Motor neuron (in vitro differentiated cells): ENCODE data around the gene EQTN. TPM values are rescaled to one million over a fixed set of nuclear protein-coding genes. Genes with fewer than 3 reads are reported as not detected.
A peak's percentile ranks its signal among the peaks of the same experiment; 100 is the strongest.

Source experiments
- ATAC-seq, 8 experiments: fragments of 200-7000 bp; cut with Tn5 transposase; replicated peaks in 6 of 8; 2 replicates each; pipeline ENCODE4 v1.8.0; 2021; ENCODE audit warnings: mild to moderate bottlenecking in 8 of 8, moderate library complexity in 8 of 8
- H3K27ac ChIP-seq, 2 donors: fragments of 250-450 bp; sonication (Bioruptor Pico); 2 replicates each; pipeline ENCODE4 v1.9.0; 2021; ENCODE audit warnings: antibody characterized with exemption in 2 of 2, mild to moderate bottlenecking in 2 of 2, moderate library complexity in 1 of 2
- H3K4me1 ChIP-seq, 2 donors: fragments of 250-450 bp; sonication (Bioruptor Pico); replicated peaks in 1 of 2; 2 replicates each; pipeline ENCODE4 v1.6.1; 2021; ENCODE audit warnings: antibody characterized with exemption in 2 of 2, mild to moderate bottlenecking in 2 of 2, moderate library complexity in 1 of 2
- H3K4me3 ChIP-seq, 5 donors: fragments of 250-450 bp; sonication (Bioruptor Pico); 2 replicates each; pipeline ENCODE4 v1.9.0; 2021; ENCODE audit warnings: antibody characterized with exemption in 5 of 5, mild to moderate bottlenecking in 5 of 5, moderate library complexity in 4 of 5
- WGBS, 10 experiments: fragments of 450-650 bp; shearing (Covaris generic); methylation state at CpG; one replicate each; pipeline ENCODE4 v1.0.0; 2022; 5-methylcytosine and 5-hydroxymethylcytosine counted together
- in situ Hi-C, 9 experiments: fragments of 400-800 bp; cut with MboI; loops; one replicate each; pipeline ENCODE4 v1.15.0; 2021; ENCODE audit warnings: low sequenced_read_pairs in 9 of 9, low pct_unique_long_range_greater_than_20kb in 2 of 9; ENCODE audit not compliant: unreplicated experiment in 9 of 9
- total RNA-seq, 8 experiments: library from RNA; unstranded; fragments of 300-600 nt; gene quantifications; 2 replicates each; pipeline versions ENCODE4 v1.2.3 to v1.2.4, GENCODE V29; 2022

Gene EQTN
- total RNA-seq, 8 experiments from 2014 or later = 0.18 to 0.40 (median 0.32) TPM; not detected in 4

- no peak for ATAC-seq
- H3K4me3 ChIP-seq = no peak overlapping the region
- H3K27ac ChIP-seq = no peak overlapping the region
- WGBS, 10 experiments = 65 to 100% (median 98%) methylated on average over 1 to 6 of the region's 6 CpGs; no CpG with 5 or more reads in 2 of the 10 experiments
- in situ Hi-C loops = loop anchor here in 8 of 9 experiments (10.0 to 25.0 kb wide), 4 partner anchors 190 to 210 kb away; partner anchors contain the start of genes MOB3B (in 3 of the 8) and IFNK (in 1 of the 8)
- peaks cover 7 to 11% of the 10 kb centered on the region in 2 donors for H3K4me1 ChIP-seq
These were observed 38.1 kb upstream of the EQTN start for GRCh38 chr9:27335075-27335474.

DNA sequence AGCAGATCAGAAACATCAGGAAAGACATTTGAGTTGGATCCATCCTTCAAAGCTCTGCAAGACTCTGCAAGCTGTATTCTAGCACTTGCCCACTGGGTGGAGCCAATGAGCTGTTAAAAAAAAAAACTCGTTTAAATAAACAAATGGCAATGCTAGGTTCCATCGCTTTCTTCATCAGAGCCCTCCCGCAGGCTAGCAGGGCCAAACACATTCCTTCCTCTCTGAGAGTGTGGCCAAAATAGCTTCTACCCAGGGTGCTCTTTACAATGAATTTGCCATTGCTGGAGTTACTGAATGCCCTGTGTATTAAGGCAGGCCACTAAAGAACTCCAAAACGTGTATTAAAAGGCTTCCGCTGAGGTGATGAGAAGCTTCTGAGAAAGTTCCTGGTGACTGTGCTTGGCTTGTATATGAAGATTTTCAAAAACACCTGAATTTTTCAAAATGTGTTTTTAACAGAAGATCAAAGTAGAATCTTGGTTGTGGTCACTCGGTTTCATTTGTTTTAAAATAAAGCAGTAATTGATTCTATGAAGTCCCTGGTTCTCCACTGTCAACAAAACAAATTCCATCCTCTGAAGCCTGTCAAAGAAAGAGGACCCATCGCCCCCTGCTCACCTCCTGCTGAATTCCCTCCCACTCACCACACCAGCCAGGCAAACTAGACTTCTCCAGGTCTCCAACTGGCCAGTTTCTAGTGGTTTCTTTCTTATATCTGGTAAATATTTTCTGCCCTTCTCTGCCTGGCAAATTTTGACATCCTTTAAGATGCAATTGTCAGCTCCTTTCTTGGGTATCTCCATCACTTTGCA, 36.5 kb upstream of the EQTN start:
- in situ Hi-C loops = loop anchor here in 8 of 9 experiments (10.0 to 25.0 kb wide), 4 partner anchors 191 to 211 kb away; partner anchors contain the start of genes MOB3B (in 3 of the 8) and IFNK (in 1 of the 8)
- peak; percentile 22 to 80 (median 75) for ATAC-seq
- 0 to 35% (median 23%) methylated on average over 1 to 7 of the region's 7 CpGs for WGBS, 10 experiments
- Histone ChIP-seq H3K4me1 (peaks cover 2 to 5% of the 10 kb centered on the region in 2 donors), H3K4me3 (no peak overlapping the region), H3K27ac (no peak overlapping the region)

- no peak for ATAC-seq
- Histone ChIP-seq H3K4me3 (no peak overlapping the region), H3K4me1 (peaks cover 2 to 5% of the 10 kb centered on the region in 2 donors), H3K27ac (no peak overlapping the region)
- 70 to 100% (median 83%) methylated on average over 1 to 4 of the region's 4 CpGs; no CpG with 5 or more reads in 4 of the 10 experiments for WGBS, 10 experiments
- in situ Hi-C loops = loop anchor here in 8 of 9 experiments (10.0 to 25.0 kb wide), 4 partner anchors 193 to 213 kb away; partner anchors contain the start of genes MOB3B (in 3 of the 8) and IFNK (in 1 of the 8)
These were observed 34.4 kb upstream of the EQTN start for GRCh38 chr9:27331393-27331792.

- in situ Hi-C loops = loop anchor here in 3 of 9 experiments (10.0 to 25.0 kb wide), 2 partner anchors 208 to 216 kb away; partner anchors contain the start of gene MOB3B (in 2 of the 3)
- no peak overlapping the region for H3K4me3 ChIP-seq
These were observed 32.3 kb upstream of the EQTN start for GRCh38 chr9:27329291-27329690.

GRCh38 chr9:27328483-27328882, 31.5 kb upstream of the EQTN start:
- Histone ChIP-seq H3K4me1 (peaks cover 2 to 3% of the 10 kb centered on the region in 2 donors), H3K27ac (no peak overlapping the region), H3K4me3 (no peak overlapping the region)
- in situ Hi-C loops = loop anchor here in 3 of 9 experiments (10.0 to 25.0 kb wide), 2 partner anchors 209 to 216 kb away; partner anchors contain the start of gene MOB3B (in 2 of the 3)
- WGBS, 10 experiments = 0 to 83% (median 68%) methylated on average over 1 to 3 of the region's 3 CpGs; no CpG with 5 or more reads in 1 of the 10 experiments
- peak in 4 of 8 experiments; percentile 40 to 90 (median 80) for ATAC-seq

More at GRCh38 chr9:27329291-27329690, 32.3 kb upstream of the EQTN start:
- Histone ChIP-seq H3K4me1 (peaks cover 2 to 5% of the 10 kb centered on the region in 2 donors), H3K27ac (no peak overlapping the region)
- ATAC-seq = peak in 2 of 8 experiments; percentile 33 to 45
- WGBS, 10 experiments = 52 to 100% (median 88%) methylated on average over 1 to 9 of the region's 9 CpGs

DNA sequence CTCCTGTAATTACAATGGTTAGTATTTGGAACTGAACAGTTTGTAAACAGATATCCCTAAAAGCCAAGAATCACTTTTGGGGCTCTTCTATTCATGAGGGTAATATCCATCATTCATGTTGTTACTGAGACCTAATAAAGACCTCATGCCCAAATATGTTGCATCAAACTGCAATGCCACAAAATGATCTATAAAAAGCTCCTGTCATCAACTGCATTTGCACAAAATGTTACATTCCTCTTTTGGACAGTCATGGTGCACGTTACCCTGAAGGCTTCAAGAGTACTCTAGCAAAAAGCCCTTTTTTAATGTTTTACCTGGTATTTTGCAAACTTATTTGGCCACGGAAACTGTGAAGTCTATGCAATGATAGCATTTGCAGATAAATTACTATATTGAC, 14.2 kb upstream of the EQTN start:
- H3K4me3 ChIP-seq = no peak overlapping the region
- in situ Hi-C loops = no loop called here
- 10 to 100% (median 93%) methylated on average over 1 to 2 of the region's 2 CpGs; no CpG with 5 or more reads in 1 of the 10 experiments for WGBS, 10 experiments
- H3K27ac ChIP-seq = no peak overlapping the region
- ATAC-seq = peak in 2 of 8 experiments; percentile 3 to 26
- no peaks in the 10 kb centered on the region for H3K4me1 ChIP-seq

- H3K4me3 ChIP-seq = no peak overlapping the region
- no peaks in the 10 kb centered on the region for H3K4me1 ChIP-seq
- WGBS, 10 experiments = 29 to 100% (median 75%) methylated on average over 1 to 2 of the region's 2 CpGs; no CpG with 5 or more reads in 2 of the 10 experiments
- no peak overlapping the region for H3K27ac ChIP-seq
- ATAC-seq = no peak
- in situ Hi-C loops = no loop called here
These were observed 13.6 kb upstream of the EQTN start for GRCh38 chr9:27310582-27310981.

DNA sequence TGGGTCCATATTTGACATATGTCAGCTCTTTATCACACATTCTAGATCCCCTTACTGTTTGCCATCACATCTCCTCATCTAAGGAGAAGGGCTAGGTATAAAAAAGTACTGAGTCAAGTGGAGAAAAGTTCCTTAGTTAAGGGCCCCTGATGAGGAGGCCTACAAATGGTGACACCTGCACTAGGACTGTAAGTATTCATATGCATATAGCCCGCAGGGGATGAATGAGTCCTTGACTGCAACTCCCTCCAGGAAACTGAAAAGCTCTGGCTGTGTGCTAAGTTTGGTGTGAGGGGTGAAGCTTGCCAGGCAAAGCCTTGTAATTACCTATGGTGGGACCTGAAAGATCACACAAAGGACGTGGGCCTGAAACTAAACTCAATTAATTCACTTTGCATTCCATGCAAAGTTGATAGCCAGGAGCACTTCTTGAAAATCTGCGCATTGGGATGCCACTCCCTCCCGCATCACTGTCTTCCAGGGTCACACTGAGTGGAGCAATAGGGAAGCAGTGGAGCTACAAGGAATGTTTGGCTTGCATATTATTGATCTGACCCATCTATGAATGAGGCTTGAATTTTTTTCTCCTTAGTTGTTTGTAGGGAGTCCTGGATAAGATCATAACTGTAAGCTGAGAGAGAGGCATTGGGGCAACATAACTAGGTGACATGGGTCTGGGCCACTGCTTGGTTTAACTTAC, 11.9 kb upstream of the EQTN start:
- no peak overlapping the region for H3K4me3 ChIP-seq
- peak in 3 of 8 experiments; percentile 87 to 90 (median 89) for ATAC-seq
- no peaks in the 10 kb centered on the region for H3K4me1 ChIP-seq
- in situ Hi-C loops = no loop called here
- 0 to 100% (median 40%) methylated on average over 1 to 3 of the region's 4 CpGs; no CpG with 5 or more reads in 2 of the 10 experiments for WGBS, 10 experiments
- no peak overlapping the region for H3K27ac ChIP-seq

GRCh38 chr9:27304521-27304920, 7.6 kb upstream of the EQTN start:
- Histone ChIP-seq H3K4me3 (no peak overlapping the region), H3K4me1 (no peaks in the 10 kb centered on the region), H3K27ac (no peak overlapping the region)
- WGBS, 10 experiments = 38 to 100% (median 87%) methylated on average over 1 of the region's 1 CpG
- in situ Hi-C loops = no loop called here
- ATAC-seq = no peak

DNA sequence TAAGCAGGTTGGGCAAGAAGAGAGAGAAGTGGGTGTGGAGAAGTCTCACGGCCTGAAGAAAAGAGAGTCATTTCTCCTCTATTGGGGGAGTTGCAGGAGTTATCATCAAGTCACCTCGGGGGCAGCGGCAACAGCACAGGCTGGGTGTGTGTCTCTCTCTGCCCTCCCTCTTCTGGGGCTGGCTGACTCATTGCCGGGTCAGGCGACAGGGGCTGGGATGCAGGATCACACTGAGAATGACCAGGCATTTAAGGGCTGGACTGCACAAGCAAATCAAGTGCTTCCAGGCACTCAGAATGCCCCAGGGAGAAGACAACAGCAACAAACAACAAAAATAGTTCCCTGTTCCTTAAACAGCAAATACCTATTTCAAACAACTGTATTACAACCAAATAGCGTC, 6.3 kb upstream of the EQTN start:
- H3K27ac ChIP-seq = no peak overlapping the region
- no peak overlapping the region for H3K4me3 ChIP-seq
- in situ Hi-C loops = no loop called here
- 30 to 100% (median 62%) methylated on average over 1 to 4 of the region's 6 CpGs; no CpG with 5 or more reads in 2 of the 10 experiments for WGBS, 10 experiments
- ATAC-seq = peak; percentile 40 to 99 (median 80)
- H3K4me1 ChIP-seq = no peaks in the 10 kb centered on the region

DNA sequence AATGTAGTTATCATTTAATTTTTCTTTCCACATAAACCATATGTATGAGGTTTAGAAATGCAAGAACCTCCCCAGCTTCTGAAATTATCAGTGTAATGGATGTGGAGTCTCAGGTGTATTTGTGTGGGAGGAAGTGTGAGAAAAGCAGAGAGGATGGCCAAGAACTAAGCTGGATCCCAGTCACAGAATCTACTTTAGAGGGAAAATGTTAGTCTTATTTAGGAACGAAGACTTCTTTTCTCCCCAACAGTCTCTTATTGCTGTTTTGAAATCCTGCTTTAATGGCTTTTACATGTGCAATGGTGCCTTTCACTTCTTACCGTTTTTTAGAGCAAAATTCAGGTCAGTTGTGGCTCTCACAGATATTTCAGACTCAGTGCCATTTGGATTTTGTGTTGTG, 3.0 kb downstream of the EQTN start:
- H3K4me3 ChIP-seq = no peak overlapping the region
- no peaks in the 10 kb centered on the region for H3K4me1 ChIP-seq
- 0 to 100% (median 60%) methylated on average over 1 to 2 of the region's 2 CpGs; no CpG with 5 or more reads in 1 of the 10 experiments for WGBS, 10 experiments
- no peak overlapping the region for H3K27ac ChIP-seq
- ATAC-seq = no peak
- in situ Hi-C loops = loop anchor here in 1 of 9 experiments (25.0 kb wide), 1 partner anchor 257 kb away; no protein-coding TSS in a partner anchor

DNA sequence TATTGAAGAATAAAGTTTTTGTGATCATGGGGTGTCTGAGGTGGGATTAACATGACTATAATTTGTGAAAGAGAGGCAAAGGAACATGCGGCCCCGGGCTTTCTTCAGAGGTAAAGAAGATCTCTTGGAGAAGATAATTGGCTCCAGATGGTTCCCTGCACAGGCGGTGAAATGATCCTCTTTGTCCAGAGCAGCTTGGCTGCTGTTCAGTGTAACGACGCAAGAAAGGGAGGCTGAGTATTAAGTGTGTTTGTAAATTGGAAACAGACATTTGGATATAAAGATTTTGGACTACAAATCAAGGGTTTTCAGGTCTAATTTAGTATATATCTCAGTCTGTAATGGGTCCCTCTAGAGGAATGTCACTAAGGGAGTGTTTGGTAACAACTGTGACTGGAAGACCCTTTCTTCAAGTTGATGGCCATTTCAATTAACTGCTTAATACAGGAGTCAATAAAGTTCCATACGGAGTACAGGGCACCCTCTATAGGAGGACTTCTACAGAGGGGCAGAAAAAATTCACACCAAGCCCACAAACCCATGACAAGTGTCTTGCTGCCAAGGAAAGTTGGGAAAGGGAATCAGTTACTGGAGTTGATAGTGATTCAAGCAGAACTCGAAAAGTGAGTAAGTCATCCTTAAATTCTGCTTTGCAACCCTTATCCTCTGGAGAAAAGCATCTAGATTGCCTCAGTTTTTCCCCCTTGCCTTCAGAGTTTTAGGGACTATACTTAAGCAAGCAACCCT, 4.1 kb downstream of the EQTN start:
- Histone ChIP-seq H3K4me3 (no peak overlapping the region), H3K27ac (no peak overlapping the region), H3K4me1 (no peaks in the 10 kb centered on the region)
- ATAC-seq = peak in 3 of 8 experiments; percentile 56 to 97 (median 89)
- WGBS, 10 experiments = 10 to 91% (median 65%) methylated on average over 2 to 7 of the region's 7 CpGs
- in situ Hi-C loops = loop anchor here in 1 of 9 experiments (25.0 kb wide), 1 partner anchor 256 kb away; no protein-coding TSS in a partner anchor
